Ishikawa (cell line): ENCODE measurements around the gene LCLAT1.

ENCODE experiments used
- FOXM1 ChIP-seq: IDR thresholded peaks from 2 replicates; pipeline ENCODE4 v1.6.1; 2012; ENCODE audit warnings: low read depth, borderline replicate concordance
- MAX ChIP-seq: IDR thresholded peaks from 2 replicates; pipeline ENCODE4 v1.6.1; 2012
- RAD21 ChIP-seq: IDR thresholded peaks from 2 replicates; pipeline ENCODE4 v1.6.1; 2012; ENCODE audit warnings: low read depth
- REST ChIP-seq: IDR thresholded peaks from 2 replicates; pipeline ENCODE4 v1.6.1; 2012; ENCODE audit warnings: low read depth, mild to moderate bottlenecking

- TF ChIP-seq REST: no peak
- TF ChIP-seq MAX: no peak
- TF ChIP-seq RAD21: no peak
- no peak for TF ChIP-seq FOXM1
Measured at GRCh38 chr2:30503695-30504052, 56.6 kb downstream of the LCLAT1 start.
